Astrocyte (in vitro differentiated cells and primary cell): ENCODE measurements around the gene NUAK1. TPM values are rescaled to one million over a fixed set of nuclear protein-coding genes. Genes with fewer than 3 reads are reported as not detected.

ENCODE experiments used
- DNase-seq: peaks from one replicate; pipeline ENCODE4 v3.0.0-alpha.2; 2010; ENCODE audit warnings: low read depth
- FAIRE-seq: peaks from 2 replicates; lab custom pipeline; 2011; peaks lifted over from hg19 to GRCh38; lab: Jason Lieb, UNC
- H2AFZ ChIP-seq: 2 replicates; pipeline ENCODE4 v1.6.0; 2012; ENCODE audit warnings: low read depth, low read length, inconsistent platforms
- H3K27ac ChIP-seq: 2 replicates; pipeline ENCODE4 v1.5.1; 2011; ENCODE audit warnings: low read depth, low read length, inconsistent platforms
- H3K27me3 ChIP-seq: 2 replicates; pipeline ENCODE4 v1.6.0; 2011; ENCODE audit warnings: low read length, inconsistent platforms; ENCODE audit not compliant: insufficient read depth
- H3K36me3 ChIP-seq: 2 replicates; pipeline ENCODE4 v1.5.1; 2011; ENCODE audit warnings: low read length, inconsistent platforms; ENCODE audit not compliant: insufficient read depth
- H3K4me1 ChIP-seq: 2 replicates; pipeline ENCODE4 v1.5.1; 2011; ENCODE audit warnings: low read length, inconsistent platforms; ENCODE audit not compliant: insufficient read depth
- H3K4me2 ChIP-seq: 2 replicates; pipeline ENCODE4 v1.6.0; 2012; ENCODE audit warnings: low read length, inconsistent platforms
- H3K4me3 ChIP-seq: 2 replicates; pipeline ENCODE4 v1.5.1; 2011; ENCODE audit warnings: low read depth, mild to moderate bottlenecking, low read length, inconsistent platforms; ENCODE audit not compliant: insufficient read depth
- H3K79me2 ChIP-seq: 2 replicates; pipeline ENCODE4 v1.6.0; 2012; ENCODE audit warnings: mild to moderate bottlenecking, low read length, inconsistent platforms; ENCODE audit not compliant: insufficient read depth
- H3K9ac ChIP-seq: 2 replicates; pipeline ENCODE4 v1.6.0; 2012; ENCODE audit warnings: mild to moderate bottlenecking, low read length, inconsistent platforms
- H3K9me3 ChIP-seq: 2 replicates; pipeline ENCODE4 v1.5.1; 2012; ENCODE audit warnings: low read depth, mild to moderate bottlenecking, low read length, inconsistent platforms; ENCODE audit not compliant: insufficient read depth
- H4K20me1 ChIP-seq: 2 replicates; pipeline ENCODE4 v1.6.0; 2012; ENCODE audit warnings: low read length, inconsistent platforms; ENCODE audit not compliant: insufficient read depth
- H3K27ac Mint-ChIP-seq: one replicate; pipeline ENCODE4 v1.8.0; 2021; ENCODE audit warnings: mild to moderate bottlenecking, mixed read lengths; ENCODE audit not compliant: unreplicated experiment
- H3K27me3 Mint-ChIP-seq: one replicate; pipeline ENCODE4 v1.8.0; 2021; ENCODE audit warnings: low read depth, mixed read lengths; ENCODE audit not compliant: unreplicated experiment
- H3K36me3 Mint-ChIP-seq: one replicate; pipeline ENCODE4 v1.8.0; 2021; ENCODE audit warnings: low read depth, mixed read lengths; ENCODE audit not compliant: unreplicated experiment
- H3K4me1 Mint-ChIP-seq: one replicate; pipeline ENCODE4 v1.8.0; 2021; ENCODE audit warnings: low read depth, mixed read lengths; ENCODE audit not compliant: unreplicated experiment
- H3K4me3 Mint-ChIP-seq: one replicate; pipeline ENCODE4 v1.8.0; 2021; ENCODE audit warnings: mild to moderate bottlenecking, moderate library complexity, mixed read lengths; ENCODE audit not compliant: unreplicated experiment
- H3K9me3 Mint-ChIP-seq: one replicate; pipeline ENCODE4 v1.8.0; 2021; ENCODE audit warnings: mild to moderate bottlenecking, mixed read lengths; ENCODE audit not compliant: unreplicated experiment
- EZH2 ChIP-seq: IDR thresholded peaks from 2 replicates; pipeline ENCODE4 v1.6.1; 2012; ENCODE audit warnings: mild to moderate bottlenecking, low read length, inconsistent platforms; ENCODE audit not compliant: insufficient read depth
- total RNA-seq: library from RNA; stranded (reverse); gene quantifications from 2 replicates; pipeline ENCODE4 v1.2.1, GENCODE V29; 2021
- TF ChIP-seq, protein P1 (sequence below): IDR thresholded peaks from 2 replicates; pipeline ENCODE4 v1.5.1; 2011; ENCODE audit warnings: low read depth, mild to moderate bottlenecking, inconsistent platforms, low read length, moderate library complexity; ENCODE audit not compliant: insufficient read depth

NUAK1 gene
- total RNA-seq, 1 donor from 2014 or later = 94.0 TPM

DNA sequence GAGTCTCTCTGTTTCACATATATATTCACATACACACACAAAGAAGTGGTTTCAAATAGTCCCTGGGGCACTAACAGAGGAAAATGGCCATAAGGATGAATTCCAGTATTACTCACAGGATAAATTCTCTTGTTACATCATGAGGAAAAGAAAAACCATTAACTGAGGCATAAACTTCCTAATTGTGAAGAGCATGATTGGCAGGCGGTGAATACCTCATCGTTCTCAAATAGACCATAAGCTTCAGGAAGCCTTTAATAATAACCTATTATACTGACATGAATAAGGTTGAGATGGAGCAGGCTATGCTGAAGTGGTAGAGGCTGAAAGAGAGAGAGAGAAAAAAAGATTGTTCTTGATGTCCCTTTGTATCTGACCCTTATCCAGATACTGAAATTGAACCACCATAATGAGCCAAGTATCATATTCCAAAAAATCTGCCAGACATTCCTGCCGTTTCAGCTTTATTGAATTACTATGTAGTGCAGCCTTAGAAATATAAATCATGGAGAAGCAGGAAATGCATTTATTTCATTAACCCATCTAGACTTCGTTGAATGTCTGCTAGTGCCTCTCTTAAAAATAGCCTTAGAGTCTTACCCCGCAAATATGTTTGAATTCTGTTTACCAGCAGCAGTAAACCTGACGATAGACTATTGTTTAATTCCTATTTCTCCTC lies 86.8 kb downstream of the NUAK1 start:
- no peaks in the 10 kb centered on the region for H3K79me2 ChIP-seq
- H3K4me1 ChIP-seq = no peaks in the 10 kb centered on the region
- no peak overlapping the region for H3K4me3 Mint-ChIP-seq
- peaks cover 15% of the 10 kb centered on the region for H3K4me1 Mint-ChIP-seq
- peak; percentile 24 for DNase-seq
- peak overlapping the region; percentile 15 for H3K27ac Mint-ChIP-seq
- FAIRE-seq = peak; percentile 20
- no peak overlapping the region for H3K27ac ChIP-seq
- no peak overlapping the region for H3K4me3 ChIP-seq
- peaks cover 10% of the 10 kb centered on the region for H3K9me3 Mint-ChIP-seq
- H3K36me3 Mint-ChIP-seq = peaks cover 11% of the 10 kb centered on the region
- no peaks in the 10 kb centered on the region for H3K9me3 ChIP-seq
- H3K27me3 Mint-ChIP-seq = no peaks in the 10 kb centered on the region
- TF ChIP-seq EZH2 = no peak
- TF ChIP-seq, protein P1, sequence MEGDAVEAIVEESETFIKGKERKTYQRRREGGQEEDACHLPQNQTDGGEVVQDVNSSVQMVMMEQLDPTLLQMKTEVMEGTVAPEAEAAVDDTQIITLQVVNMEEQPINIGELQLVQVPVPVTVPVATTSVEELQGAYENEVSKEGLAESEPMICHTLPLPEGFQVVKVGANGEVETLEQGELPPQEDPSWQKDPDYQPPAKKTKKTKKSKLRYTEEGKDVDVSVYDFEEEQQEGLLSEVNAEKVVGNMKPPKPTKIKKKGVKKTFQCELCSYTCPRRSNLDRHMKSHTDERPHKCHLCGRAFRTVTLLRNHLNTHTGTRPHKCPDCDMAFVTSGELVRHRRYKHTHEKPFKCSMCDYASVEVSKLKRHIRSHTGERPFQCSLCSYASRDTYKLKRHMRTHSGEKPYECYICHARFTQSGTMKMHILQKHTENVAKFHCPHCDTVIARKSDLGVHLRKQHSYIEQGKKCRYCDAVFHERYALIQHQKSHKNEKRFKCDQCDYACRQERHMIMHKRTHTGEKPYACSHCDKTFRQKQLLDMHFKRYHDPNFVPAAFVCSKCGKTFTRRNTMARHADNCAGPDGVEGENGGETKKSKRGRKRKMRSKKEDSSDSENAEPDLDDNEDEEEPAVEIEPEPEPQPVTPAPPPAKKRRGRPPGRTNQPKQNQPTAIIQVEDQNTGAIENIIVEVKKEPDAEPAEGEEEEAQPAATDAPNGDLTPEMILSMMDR = no peak
- H2AFZ ChIP-seq = no peak overlapping the region
- H3K9ac ChIP-seq = no peak overlapping the region
- H3K4me2 ChIP-seq = no peak overlapping the region
- no peaks in the 10 kb centered on the region for H3K36me3 ChIP-seq
- no peaks in the 10 kb centered on the region for H4K20me1 ChIP-seq
- no peaks in the 10 kb centered on the region for H3K27me3 ChIP-seq

GRCh38 chr12:106049546-106049945 lies 89.2 kb downstream of the NUAK1 start:
- TF ChIP-seq, protein P1 = no peak
- TF ChIP-seq EZH2 = no peak

GRCh38 chr12:106049105-106049504 lies 89.6 kb downstream of the NUAK1 start:
- DNase-seq = no peak
- H3K27ac Mint-ChIP-seq = peak overlapping the region; percentile 13
- H3K79me2 ChIP-seq = no peaks in the 10 kb centered on the region

More at GRCh38 chr12:106049546-106049945, 89.2 kb downstream of the NUAK1 start:
- no peak overlapping the region for H3K4me2 ChIP-seq
- no peaks in the 10 kb centered on the region for H3K9me3 ChIP-seq
- no peaks in the 10 kb centered on the region for H3K27me3 ChIP-seq
- no peaks in the 10 kb centered on the region for H3K27me3 Mint-ChIP-seq
- no peaks in the 10 kb centered on the region for H3K36me3 ChIP-seq
- H3K9ac ChIP-seq = no peak overlapping the region
- no peak for FAIRE-seq
- H3K4me3 ChIP-seq = no peak overlapping the region
- no peak overlapping the region for H2AFZ ChIP-seq
- H3K36me3 Mint-ChIP-seq = peaks cover 11% of the 10 kb centered on the region
- H3K4me3 Mint-ChIP-seq = peak overlapping the region; percentile 64
- H4K20me1 ChIP-seq = no peaks in the 10 kb centered on the region
- peaks cover 28% of the 10 kb centered on the region for H3K4me1 Mint-ChIP-seq
- DNase-seq = no peak
- H3K9me3 Mint-ChIP-seq = no peaks in the 10 kb centered on the region
- no peaks in the 10 kb centered on the region for H3K79me2 ChIP-seq
- H3K27ac ChIP-seq = no peak overlapping the region
- peak overlapping the region; percentile 13 for H3K27ac Mint-ChIP-seq
- H3K4me1 ChIP-seq = peaks cover 6% of the 10 kb centered on the region

More at GRCh38 chr12:106049105-106049504, 89.6 kb downstream of the NUAK1 start:
- H3K4me3 ChIP-seq = no peak overlapping the region
- TF ChIP-seq EZH2 = no peak
- TF ChIP-seq, protein P1 = no peak
- no peak overlapping the region for H3K9ac ChIP-seq
- H3K27me3 Mint-ChIP-seq = no peaks in the 10 kb centered on the region
- no peaks in the 10 kb centered on the region for H3K27me3 ChIP-seq
- H3K4me2 ChIP-seq = no peak overlapping the region
- H3K9me3 Mint-ChIP-seq = no peaks in the 10 kb centered on the region
- H3K36me3 Mint-ChIP-seq = peaks cover 11% of the 10 kb centered on the region
- no peak for FAIRE-seq
- H3K4me1 Mint-ChIP-seq = peaks cover 28% of the 10 kb centered on the region
- peaks cover 6% of the 10 kb centered on the region for H3K4me1 ChIP-seq
- H4K20me1 ChIP-seq = no peaks in the 10 kb centered on the region
- H3K4me3 Mint-ChIP-seq = peak overlapping the region; percentile 64
- no peaks in the 10 kb centered on the region for H3K36me3 ChIP-seq
- no peaks in the 10 kb centered on the region for H3K9me3 ChIP-seq
- no peak overlapping the region for H3K27ac ChIP-seq
- no peak overlapping the region for H2AFZ ChIP-seq
